ENCODE measurements around the gene ALG5. TPM values are rescaled to one million over a fixed set of nuclear protein-coding genes. Genes with fewer than 3 reads are reported as not detected.
A peak's percentile ranks its signal among the peaks of the same experiment; 100 is the strongest.

Gene ALG5
- total and polyA plus RNA-seq, 2 of the 4 experiments (the other 2 are of a cell fraction), result 19.4 to 21.9 TPM

DNA sequence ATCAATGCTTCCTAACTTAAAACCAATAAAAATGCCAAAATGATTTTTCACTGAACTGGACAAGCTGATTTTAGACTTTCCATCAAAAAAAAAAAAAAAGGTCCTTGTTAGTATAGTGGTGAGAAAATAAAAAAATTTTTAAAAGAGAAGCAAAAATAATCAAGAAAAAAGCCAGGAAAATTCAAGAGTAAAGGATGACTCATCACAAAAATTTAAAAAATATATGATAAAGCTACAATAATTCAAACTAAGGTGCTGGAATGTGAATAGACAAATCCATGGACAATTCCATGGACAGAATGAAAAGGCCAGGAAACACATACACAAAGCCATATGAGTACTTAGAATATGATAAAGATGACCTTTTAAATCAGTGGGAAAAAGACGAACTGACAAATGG lies 26.1 kb downstream of the ALG5 start:
- Histone ChIP-seq H2BK5ac (ENCODE audit: low read depth, low read length, poor library complexity, severe bottlenecking) (no peak overlapping the region), H3K14ac (replicated peaks; ENCODE audit: low read depth, low read length) (no peak overlapping the region), H2BK120ac (ENCODE audit: low read depth, low read length) (no peak overlapping the region), H3K18ac (ENCODE audit: low read depth, low read length) (no peak overlapping the region), H2BK20ac (ENCODE audit: low read depth, low read length) (no peak overlapping the region), H4K8ac (ENCODE audit: low read depth in 2 of 2, low read length in 2 of 2) (no peak overlapping the region), H3K23ac (ENCODE audit: low read depth, low read length) (no peak overlapping the region), H3K9me1 (ENCODE audit: insufficient read depth, low read length) (0 out of 2 replicates have a peak, but pooled peaks cover 4% of the 10 kb centered on the region), H2AK9ac (replicated peaks; ENCODE audit: low read depth, low read length, poor library complexity) (no peak overlapping the region), H4K5ac (ENCODE audit: low read depth, low read length) (no peak overlapping the region), H3K56ac (ENCODE audit: extremely low read depth, insufficient read depth, low read length) (no peak overlapping the region), H3K4me1 (ENCODE audit: control insufficient read depth, insufficient read depth, low read length) (peaks cover 2% of the 10 kb centered on the region; the same call in 1 of the 2 replicates), H3K27me3 (ENCODE audit: control insufficient read depth, insufficient read depth, low read length) (no peaks in the 10 kb centered on the region), H3K79me1 (ENCODE audit: low read depth in 1 of 2, low read length in 2 of 2) (peaks cover 0 to 3% of the 10 kb centered on the region in 2 experiments; a peak in 1 of 4 replicates), H2BK15ac (ENCODE audit: low read depth, low read length) (no peak overlapping the region), H3K4me2 (ENCODE audit: low read depth, low read length) (no peak overlapping the region), H2AK5ac (ENCODE audit: low read depth, low read length) (no peak overlapping the region), H3K4ac (ENCODE audit: low read depth, low read length) (no peak overlapping the region), H3K9me3 (ENCODE audit: control insufficient read depth, insufficient read depth, low read length) (peaks cover 4% of the 10 kb centered on the region; the same call in 1 of the 2 replicates), H2AFZ (replicated peaks; ENCODE audit: low read length, poor library complexity) (no peak overlapping the region), H4K20me1 (ENCODE audit: insufficient read depth, low read length) (no peaks in the 10 kb centered on the region), H3K27ac (ENCODE audit: insufficient read depth, low read length) (no peak overlapping the region), H3K36me3 (ENCODE audit: control insufficient read depth, insufficient read depth, low read length) (peaks cover 25% of the 10 kb centered on the region), H4K91ac (ENCODE audit: insufficient read depth, low read depth, low read length) (no peak overlapping the region), H3K4me3 (ENCODE audit: insufficient read depth, low read depth, low read length) (no peak overlapping the region), H3K9ac (ENCODE audit: low read depth, low read length) (no peak overlapping the region)
- ATAC-seq (ENCODE audit: low read depth), result no peak
- TF ChIP-seq RCOR1 (IDR thresholded peaks at IDR 0.05; ENCODE audit: insufficient replicate concordance, low read length) (no peak), MAFK (IDR thresholded peaks at IDR 0.05; ENCODE audit: low read depth, low read length) (peak; percentile 9; the same call in 1 of the 2 replicates), CEBPB (IDR thresholded peaks at IDR 0.05; ENCODE audit: low read depth, low read length) (no peak), NFE2L2 (IDR thresholded peaks at IDR 0.05; ENCODE audit: low read depth, low read length) (peak; percentile 71; the same call in 1 of the 2 replicates), CHD1 (IDR thresholded peaks at IDR 0.05; ENCODE audit: low read depth, low read length) (no peak), FOS (IDR thresholded peaks at IDR 0.05; ENCODE audit: low read depth, low read length) (0 out of 2 replicates have a peak, but pooled peaks have one; percentile 30), SMC3 (IDR thresholded peaks at IDR 0.05; ENCODE audit: low read depth, low read length) (no peak)
- DNase-seq, result no peak
- no CpG with 5 or more reads among the region's 1 CpG for WGBS, 2 experiments (ENCODE audit: extremely low coverage in 2 of 2, insufficient read length in 1 of 2)
- no TSS peak for BruUV-seq (replicated peaks)
- intact Hi-C loops (cut with micrococcal nuclease), result no loop called here
- dilution Hi-C loops (cut with HindIII; ENCODE audit: low sequenced_read_pairs, unreplicated experiment), result no loop called here
- in situ Hi-C loops (cut with MboI; ENCODE audit: low sequenced_read_pairs), result loop anchor here (10.0 kb wide), 1 partner anchor 998 kb away; no protein-coding TSS in a partner anchor
- ChIA-PET CTCF (interaction anchor here (0.6 kb wide), 1 partner anchor 552 kb away, joined by 3 read pairs; no protein-coding TSS in a partner anchor), POLR2A (ENCODE audit: unreplicated experiment) (no interaction called here)

Measured in IMR-90 (cell line).